Germinal center (tissue), 1 donor: ENCODE measurements around the gene HYAL3.

Experiments
- DNase-seq: peaks from one replicate; pipeline ENCODE4 v3.0.0; 2012; ENCODE audit warnings: mixed read lengths, low spot score

Gene HYAL3

DNA sequence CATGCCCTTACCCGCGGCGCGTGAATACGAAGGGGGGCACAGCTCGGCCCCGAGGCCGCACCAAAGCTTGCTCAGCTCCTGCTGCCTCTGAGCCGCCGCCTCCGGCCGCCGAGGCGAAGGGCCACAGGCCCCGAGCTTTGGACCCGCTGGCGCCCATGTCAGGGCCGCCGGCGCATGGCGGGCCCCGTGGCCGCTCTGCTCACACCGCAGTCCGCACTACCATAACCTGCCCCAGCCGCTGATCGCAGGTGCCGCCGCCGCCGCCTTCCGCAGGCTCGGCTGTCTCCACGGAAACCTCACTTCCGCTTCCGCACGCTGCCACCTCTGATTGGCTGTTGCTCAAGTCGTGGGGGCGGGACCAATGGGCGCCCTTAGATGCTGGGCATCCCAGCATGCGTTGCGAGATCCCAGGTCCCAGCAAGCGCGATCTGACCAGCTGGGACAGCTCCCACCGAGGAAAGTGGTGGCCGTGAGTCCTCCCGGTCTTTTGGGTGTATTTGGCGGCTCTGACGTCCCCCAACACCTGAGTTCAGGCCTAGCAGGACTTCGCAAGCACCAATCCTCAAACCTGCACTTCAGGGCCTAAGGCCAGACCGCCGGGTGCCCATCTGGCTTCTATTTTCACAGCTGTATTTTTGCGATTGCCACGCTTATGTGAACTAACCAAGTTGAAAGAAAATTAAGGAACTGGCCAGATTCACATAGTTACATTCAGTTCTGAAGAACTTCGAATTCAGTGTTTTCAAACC lies 28.9 kb upstream of the HYAL3 start, which contains the start of gene TUSC2:
TUSC2 (minus strand) TSS at position 281 of the 749 bp plus-strand sequence; CDS start at position 157, 124 bp downstream.
- peak; percentile 97 for DNase-seq

- no peak for DNase-seq
Measured at GRCh38 chr3:50327129-50327528, 27.9 kb upstream of the HYAL3 start.

GRCh38 chr3:50326182-50326541 lies 27.0 kb upstream of the HYAL3 start:
- DNase-seq: no peak

DNA sequence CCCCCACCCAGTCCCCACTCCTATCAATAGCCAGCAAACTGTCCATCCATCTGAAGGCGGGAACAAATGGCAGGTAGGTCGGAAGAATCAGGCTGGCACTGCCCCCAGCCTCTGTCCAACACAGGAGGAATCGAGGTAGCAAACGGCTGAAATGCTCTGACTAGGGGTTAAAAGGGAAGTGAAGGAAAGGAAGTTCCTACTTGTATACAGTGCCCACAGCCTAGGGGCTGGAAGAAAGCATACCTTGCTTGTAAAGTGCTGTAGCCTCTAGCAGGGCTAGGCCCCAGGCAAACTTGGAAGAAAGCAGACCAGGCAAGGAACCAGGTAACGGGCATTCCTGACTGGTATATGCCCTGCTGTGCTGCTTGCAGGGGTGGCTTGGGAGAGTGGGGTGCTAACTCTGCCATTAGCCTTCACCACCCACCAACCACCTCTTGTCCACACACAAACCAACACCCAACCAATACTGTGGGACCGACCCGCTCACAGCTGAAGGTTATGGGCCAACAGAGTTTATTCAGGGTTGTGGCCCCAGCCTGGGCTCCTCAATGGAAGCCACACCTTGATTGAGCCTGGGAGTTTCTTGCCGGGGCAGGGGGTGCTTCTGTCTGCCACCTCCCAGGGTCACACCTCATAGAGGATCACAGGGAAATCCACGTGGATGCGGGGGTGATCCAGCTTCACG lies 26.4 kb upstream of the HYAL3 start:
- DNase-seq: no peak

GRCh38 chr3:50325113-50325480 lies 25.9 kb upstream of the HYAL3 start:
- DNase-seq: no peak

GRCh38 chr3:50324351-50325112 lies 25.3 kb upstream of the HYAL3 start:
- peak; percentile 58 for DNase-seq

DNA sequence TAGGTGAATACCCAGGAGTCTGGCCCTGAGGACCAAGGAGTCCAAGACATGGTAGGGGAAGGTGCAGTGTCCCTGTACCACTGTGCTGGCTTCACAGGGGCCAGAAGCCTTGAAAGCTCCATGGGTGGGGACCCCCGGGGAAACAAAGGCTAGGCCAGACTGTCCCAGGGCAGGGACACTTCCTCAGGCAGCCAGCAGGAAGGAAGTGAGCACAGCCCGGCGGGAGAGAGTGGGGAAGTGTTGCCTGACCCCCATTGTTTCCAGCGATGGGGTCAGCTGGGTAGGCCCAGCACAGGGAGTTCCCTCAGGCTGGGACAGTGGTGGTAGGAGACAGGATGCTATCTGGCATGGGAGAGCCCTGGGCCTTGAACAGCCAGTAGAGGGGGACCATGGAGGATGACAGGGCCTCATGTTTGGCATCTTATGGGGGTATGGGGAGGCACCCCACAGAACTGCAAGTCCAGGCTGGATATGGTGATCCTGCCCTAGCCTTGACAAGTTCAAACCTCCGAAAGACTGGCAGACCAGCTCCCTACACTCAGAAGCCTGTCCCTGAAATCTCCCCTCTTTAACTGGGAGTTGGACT lies 24.5 kb upstream of the HYAL3 start:
- no peak for DNase-seq

GRCh38 chr3:50323092-50323600 lies 23.9 kb upstream of the HYAL3 start:
- DNase-seq: no peak

GRCh38 chr3:50322386-50323091 lies 23.3 kb upstream of the HYAL3 start, which contains the start of gene HYAL2:
HYAL2 (minus strand) TSS chr3:50322745; CDS start chr3:50320489, 2,256 bp downstream.
- no peak for DNase-seq

GRCh38 chr3:50322115-50322385 lies 22.8 kb upstream of the HYAL3 start:
- no peak for DNase-seq

- peak; percentile 88 for DNase-seq
Measured at GRCh38 chr3:50321336-50322114, 22.3 kb upstream of the HYAL3 start.

GRCh38 chr3:50320853-50321335 lies 21.7 kb upstream of the HYAL3 start:
- DNase-seq: peak; percentile 70

GRCh38 chr3:50319894-50320625 lies 20.9 kb upstream of the HYAL3 start:
- no peak for DNase-seq

GRCh38 chr3:50319181-50319893 lies 20.1 kb upstream of the HYAL3 start:
- no peak for DNase-seq

DNA sequence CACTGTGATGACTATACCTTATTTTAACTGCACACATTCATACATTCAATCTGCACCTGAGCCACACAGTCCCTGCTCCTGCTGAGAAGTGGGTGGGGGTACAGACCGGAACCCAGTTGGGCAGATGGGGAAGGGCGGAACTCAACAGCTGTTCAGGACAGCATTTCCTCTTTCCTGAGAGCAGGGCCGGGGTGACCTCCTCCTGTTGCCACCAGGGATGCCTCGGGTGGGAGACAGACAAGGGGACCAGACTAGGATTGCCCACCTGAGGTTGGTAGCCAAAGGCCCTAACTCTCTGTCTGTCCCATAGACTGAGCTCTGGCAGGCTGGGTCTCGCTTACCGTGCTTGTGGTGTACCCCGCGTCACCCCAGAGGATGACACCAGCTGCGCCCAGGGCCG lies 19.4 kb upstream of the HYAL3 start:
- DNase-seq: no peak

GRCh38 chr3:50318163-50318562 lies 19.0 kb upstream of the HYAL3 start:
- no peak for DNase-seq

DNA sequence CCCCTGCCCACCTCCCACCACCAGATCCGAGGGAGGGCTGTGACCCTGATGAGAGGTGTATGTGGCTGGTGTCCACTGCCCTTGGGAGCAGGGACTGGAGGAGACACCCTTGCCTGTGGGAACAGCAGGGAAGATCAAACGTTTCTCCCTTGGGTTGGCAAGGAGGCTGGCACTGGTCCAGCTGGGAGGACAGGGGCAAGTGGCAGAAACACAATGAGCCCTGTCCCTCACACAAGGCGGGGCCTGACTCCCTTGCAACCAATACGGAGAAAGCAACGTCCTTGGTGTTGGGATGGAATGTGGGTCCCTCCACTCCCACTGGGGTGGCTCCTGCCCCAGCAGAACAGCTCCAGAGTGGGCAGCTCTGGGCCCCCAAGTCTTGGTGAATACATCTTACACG lies 18.1 kb upstream of the HYAL3 start:
- DNase-seq: no peak

DNA sequence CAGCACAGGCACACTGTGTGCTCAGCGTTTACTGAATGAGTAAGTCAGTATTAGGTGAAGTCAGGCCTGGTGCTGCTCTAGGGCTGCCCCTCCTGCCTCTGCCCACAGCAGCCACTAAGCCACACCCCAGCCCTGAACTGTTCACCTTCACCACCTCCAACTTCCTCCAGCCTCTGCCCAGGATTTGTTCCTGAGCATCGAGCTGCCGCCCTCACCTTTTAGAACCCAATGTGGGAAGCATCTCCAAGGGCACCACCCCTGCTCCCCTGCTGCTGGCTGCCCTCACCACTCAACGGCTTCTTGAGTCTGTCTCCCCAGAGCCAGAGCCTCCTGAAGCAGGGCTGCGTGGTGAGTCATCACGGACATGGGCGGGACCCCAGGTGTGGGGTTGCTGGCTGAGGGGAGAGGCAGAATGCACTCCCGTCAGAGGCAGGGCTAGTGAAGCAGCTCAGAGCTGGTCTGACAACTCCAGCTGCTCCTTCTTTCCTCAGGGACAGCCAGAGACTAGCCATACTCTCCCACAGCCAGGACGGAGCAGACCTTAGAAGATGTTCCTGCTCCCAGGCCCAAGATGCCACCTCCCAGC lies 17.5 kb upstream of the HYAL3 start:
- DNase-seq: no peak

DNA sequence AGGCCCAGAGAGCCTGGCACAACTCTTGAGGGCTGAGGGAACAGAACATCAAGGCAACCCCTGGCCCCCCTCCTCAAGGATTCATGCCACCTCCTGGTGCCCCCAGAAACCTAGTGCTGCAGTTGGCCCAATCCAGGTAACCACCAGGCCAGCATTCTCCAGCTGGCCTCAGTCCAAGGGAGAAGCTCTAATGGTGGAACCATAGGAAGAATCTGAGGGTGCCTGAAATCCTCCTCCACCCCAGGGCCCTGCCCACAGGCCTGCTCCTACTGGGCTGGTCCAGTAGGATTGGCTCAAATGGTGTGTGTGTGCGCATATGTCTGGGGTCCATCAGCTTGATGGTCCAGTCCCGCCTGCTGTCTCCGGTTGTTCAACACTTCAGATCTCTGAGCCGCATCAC lies 15.6 kb upstream of the HYAL3 start:
- DNase-seq: no peak
